ENCODE measurements around the gene LGALS3BP. TPM values are rescaled to one million over a fixed set of nuclear protein-coding genes. Genes with fewer than 3 reads are reported as not detected.

The LGALS3BP gene
- total RNA-seq, 8 experiments from 2014 or later, result 34.8 to 346 (median 58.7) TPM

DNA sequence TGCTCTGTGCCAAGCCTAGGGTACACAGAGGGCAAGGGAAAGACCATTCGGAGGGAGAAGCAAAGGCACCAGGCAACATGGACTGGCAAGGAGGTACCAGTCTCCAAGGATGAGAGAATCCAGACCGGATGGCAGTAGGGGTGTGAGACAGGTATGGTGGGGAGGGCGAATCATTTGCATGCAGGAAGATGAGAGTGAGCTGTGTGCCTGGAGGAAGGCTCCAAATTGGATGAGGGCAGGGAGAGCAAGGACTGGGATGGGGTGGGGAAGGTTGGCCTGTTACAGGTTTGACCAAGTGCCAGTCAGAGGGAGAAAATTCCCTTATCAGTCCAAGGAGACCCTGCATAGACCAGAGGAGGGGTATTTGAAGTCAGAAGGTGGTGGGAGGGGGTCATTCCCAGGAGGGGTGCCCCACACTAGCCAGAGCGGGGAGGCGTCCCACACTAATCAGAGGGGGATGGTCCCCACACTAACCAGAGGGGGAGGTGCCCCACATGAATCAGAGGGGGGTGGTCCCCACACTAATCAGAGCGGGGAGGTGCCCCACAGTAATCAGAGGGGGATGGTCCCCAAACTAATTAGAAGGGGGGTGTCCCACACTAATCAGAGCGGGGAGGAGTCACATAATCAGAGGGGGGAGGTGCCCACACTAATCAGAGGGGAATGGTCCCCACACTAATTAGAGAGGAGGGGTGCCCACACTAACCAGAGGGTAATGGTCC is 29.1 kb upstream of the LGALS3BP start:
- peak in 3 of 8 experiments; percentile 1 to 8 (median 6) for ATAC-seq (replicated peaks in 6 of 8)
- in situ Hi-C loops (cut with MboI; ENCODE audit: low pct_unique_long_range_greater_than_20kb in 2 of 9, low sequenced_read_pairs in 9 of 9, unreplicated experiment in 9 of 9), result no loop called here
- Histone ChIP-seq H3K27ac (no peak overlapping the region), H3K4me3 (peak overlapping the region; percentile 78 to 99 (median 83)), H3K4me1 (replicated peaks in 1 of 2) (peaks cover 13 to 18% of the 10 kb centered on the region in 2 donors)
- 17 to 81% (median 63%) methylated on average over 1 to 3 of the region's 7 CpGs; no CpG with 5 or more reads in 4 of the 10 experiments for WGBS, 10 experiments

DNA sequence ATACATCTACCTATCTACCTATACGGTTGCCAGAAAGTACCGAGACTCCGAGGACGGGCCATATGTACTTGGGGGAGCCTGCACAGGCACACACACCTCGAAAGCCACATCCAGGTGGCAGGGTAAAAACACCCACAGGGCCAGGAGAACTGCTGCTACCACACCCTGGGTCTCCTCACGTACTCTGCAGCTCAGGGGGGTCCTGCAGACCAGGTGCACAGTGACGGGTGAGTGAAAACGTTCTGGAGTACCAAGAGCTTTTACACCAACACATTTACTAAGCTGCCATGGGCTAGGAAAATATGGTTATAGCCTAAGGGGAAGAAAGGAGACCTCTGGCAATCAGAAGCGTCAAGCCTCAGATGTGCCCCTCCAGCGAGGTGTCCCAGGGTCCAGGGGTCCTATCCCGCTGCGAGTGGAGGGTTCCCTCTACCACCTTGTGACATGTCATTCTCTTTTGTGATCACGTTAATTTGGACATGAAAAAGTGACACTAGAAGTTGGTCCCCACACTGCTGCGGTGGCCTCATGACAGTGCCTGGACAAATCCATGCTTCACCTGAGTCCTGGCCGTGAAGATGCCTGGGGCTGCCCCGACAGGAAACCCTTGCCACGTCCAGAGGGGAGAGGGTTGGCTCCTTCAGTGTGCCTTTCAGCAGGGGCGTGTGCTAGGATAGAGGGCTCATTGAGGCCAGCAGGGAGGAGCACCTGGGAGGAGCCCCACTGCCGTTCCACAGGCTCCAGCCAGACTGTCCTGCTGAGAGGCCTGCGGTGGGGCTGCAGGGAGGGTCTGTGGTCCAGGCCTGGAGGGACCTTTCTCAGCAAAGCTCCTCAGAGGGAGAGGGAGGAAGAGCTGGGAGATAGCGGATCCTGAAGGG is 28.0 kb upstream of the LGALS3BP start:
- WGBS, 10 experiments, result 67 to 100% (median 83%) methylated on average over 1 to 10 of the region's 21 CpGs; no CpG with 5 or more reads in 2 of the 10 experiments
- ATAC-seq (replicated peaks in 6 of 8), result peak in 3 of 8 experiments; percentile 2 to 26 (median 21)
- Histone ChIP-seq H3K4me3 (no peak overlapping the region), H3K4me1 (replicated peaks in 1 of 2) (peaks cover 13 to 18% of the 10 kb centered on the region in 2 donors), H3K27ac (no peak overlapping the region)
- in situ Hi-C loops (cut with MboI; ENCODE audit: low pct_unique_long_range_greater_than_20kb in 2 of 9, low sequenced_read_pairs in 9 of 9, unreplicated experiment in 9 of 9), result no loop called here

DNA sequence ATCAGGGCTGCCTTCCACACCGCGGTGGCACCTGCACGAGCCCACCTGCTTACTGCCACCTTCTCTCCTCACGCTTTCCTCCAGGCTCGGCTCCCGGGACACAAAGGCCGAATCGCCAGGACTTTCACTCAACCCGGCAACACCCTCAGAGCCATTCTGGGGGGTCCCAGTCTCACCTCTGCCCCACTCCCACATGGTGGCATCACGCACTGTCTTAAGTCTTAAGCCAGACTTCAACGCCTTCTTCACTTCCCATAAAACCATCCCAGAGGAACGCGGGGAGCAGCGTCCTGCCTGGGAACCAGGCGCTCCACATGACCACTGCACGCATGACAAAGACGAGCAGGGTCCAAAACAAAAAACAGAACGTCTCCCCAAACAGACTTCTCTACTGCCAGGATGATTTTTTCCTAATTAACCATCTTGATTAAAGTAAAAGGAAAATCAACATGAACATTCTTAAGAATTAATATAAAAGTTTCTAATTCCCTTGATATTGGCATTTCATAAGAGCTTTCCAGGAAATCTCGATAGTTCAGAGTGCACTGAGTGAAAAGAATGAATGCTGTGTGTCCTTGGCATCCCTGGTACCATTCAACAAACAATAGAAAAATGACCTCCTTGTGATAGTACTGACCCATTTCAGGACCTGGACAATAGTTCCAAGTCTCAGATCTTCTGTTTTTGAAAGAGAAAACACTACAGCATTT is 27.2 kb upstream of the LGALS3BP start:
- H3K27ac ChIP-seq, result no peak overlapping the region
- no peak overlapping the region for H3K4me3 ChIP-seq
- in situ Hi-C loops (cut with MboI; ENCODE audit: low pct_unique_long_range_greater_than_20kb in 2 of 9, low sequenced_read_pairs in 9 of 9, unreplicated experiment in 9 of 9), result no loop called here
- peaks cover 13 to 18% of the 10 kb centered on the region in 2 donors for H3K4me1 ChIP-seq (replicated peaks in 1 of 2)
- ATAC-seq (replicated peaks in 6 of 8), result no peak
- WGBS, 10 experiments, result 17 to 100% (median 69%) methylated on average over 1 to 14 of the region's 19 CpGs; no CpG with 5 or more reads in 3 of the 10 experiments

DNA sequence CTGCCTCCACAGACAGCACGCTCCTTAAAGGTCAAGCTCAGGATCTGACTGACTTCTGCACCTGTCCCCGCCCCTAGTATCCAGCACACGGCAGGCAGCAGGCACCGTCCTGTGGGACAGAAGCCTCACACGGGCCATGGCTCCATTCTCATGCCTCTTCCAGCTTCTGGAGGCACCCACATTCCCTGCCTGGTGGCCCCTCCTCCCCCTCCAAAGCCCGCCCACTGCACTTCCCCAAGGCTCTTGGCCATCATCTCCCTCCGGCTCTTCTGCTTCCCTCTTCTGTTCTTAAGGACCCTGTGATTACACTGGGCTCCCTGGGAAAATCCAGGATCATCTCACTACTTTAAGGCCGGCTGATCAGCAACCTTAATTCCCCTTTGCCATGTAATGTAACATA is 26.3 kb upstream of the LGALS3BP start:
- ATAC-seq (replicated peaks in 6 of 8), result no peak
- H3K27ac ChIP-seq, result no peak overlapping the region
- in situ Hi-C loops (cut with MboI; ENCODE audit: low pct_unique_long_range_greater_than_20kb in 2 of 9, low sequenced_read_pairs in 9 of 9, unreplicated experiment in 9 of 9), result no loop called here
- H3K4me1 ChIP-seq (replicated peaks in 1 of 2), result peaks cover 13 to 18% of the 10 kb centered on the region in 2 donors
- no peak overlapping the region for H3K4me3 ChIP-seq
- WGBS, 10 experiments, result 93 to 100% methylated on average over 2 to 3 of the region's 8 CpGs; no CpG with 5 or more reads in 8 of the 10 experiments

DNA sequence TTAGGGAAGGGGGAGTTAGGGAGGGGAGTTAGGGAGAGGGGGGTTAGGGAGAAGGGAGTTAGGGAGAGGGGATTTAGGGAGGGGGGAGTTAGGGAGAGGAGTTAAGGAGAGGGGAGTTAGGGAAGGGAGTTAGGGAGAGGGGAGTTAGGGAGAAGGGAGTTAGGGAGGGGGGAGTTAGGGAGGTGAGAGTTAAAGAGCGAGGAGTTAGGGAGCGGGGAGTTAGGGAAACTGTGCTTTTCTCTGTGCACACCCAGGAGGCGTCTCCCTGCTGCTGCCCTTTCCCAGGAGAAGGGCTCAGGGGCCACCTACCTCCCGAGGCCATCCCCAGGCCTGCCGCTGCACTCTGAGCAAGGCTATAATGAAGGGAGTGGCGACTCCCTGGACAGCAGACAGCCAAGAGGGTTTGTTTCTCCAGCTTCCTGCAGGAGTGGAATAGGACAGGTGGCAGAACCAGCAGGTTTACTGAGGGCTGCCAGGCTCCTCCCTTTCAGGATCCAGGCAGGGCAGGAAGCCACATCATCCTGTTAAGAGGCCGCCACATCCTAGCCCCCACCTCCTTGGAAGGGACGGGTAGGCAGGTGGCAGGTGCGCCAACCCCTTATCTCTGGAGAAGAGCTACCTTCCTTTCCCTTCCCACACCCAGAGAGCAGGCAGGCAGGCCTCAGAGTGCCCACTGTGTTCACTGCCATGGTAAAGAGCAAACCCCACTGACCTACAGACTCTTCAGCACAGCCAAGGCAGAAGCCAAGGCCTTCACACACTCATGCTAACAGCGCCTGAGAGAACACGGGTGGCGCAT is 25.5 kb upstream of the LGALS3BP start:
- Histone ChIP-seq H3K27ac (no peak overlapping the region), H3K4me3 (no peak overlapping the region), H3K4me1 (replicated peaks in 1 of 2) (peaks cover 12 to 18% of the 10 kb centered on the region in 2 donors)
- ATAC-seq (replicated peaks in 6 of 8), result peak in 3 of 8 experiments; percentile 12 to 39 (median 23)
- WGBS, 10 experiments, result 39 to 96% (median 76%) methylated on average over 1 to 7 of the region's 12 CpGs; no CpG with 5 or more reads in 5 of the 10 experiments
- in situ Hi-C loops (cut with MboI; ENCODE audit: low pct_unique_long_range_greater_than_20kb in 2 of 9, low sequenced_read_pairs in 9 of 9, unreplicated experiment in 9 of 9), result no loop called here

DNA sequence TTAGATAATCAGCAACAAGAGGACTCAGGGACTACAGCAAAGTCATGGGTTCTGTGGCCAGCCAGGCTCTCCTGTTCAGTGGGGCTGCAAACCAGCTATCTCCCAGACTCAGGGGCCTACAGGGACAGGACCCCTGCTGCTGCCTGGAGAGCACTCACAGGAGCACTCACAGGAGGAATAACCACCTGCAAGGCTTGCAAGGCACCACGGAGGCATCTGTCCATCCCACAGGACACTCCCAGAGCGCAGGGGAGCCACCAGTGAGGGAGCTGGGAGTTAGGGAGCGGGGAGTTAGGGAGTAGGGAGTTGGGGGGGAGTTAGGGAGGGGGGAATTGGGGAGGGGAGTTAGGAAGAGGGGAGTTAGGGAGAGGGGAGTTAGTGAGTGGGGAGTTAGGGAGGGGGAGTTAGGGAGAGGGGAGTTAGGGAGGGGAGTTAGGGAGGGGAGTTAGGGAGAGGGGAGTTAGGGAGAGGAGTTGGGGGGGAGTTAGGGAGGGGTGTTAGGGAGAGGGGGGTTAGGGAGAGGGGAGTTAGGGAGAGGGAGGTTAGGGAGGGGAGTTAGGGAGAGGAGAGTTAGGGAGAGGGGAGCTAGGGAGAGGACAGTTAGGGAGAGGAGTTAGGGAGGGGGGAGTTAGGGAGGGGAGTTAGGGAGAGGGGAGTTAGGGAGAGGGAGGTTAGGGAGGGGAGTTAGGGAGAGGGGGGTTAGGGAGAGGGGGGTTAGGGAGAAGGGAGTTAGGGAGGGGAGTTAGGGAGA is 24.1 kb upstream of the LGALS3BP start:
- 43% methylated on average over 1 of the region's 3 CpGs; no CpG with 5 or more reads in 9 of the 10 experiments for WGBS, 10 experiments
- Histone ChIP-seq H3K27ac (no peak overlapping the region), H3K4me3 (no peak overlapping the region), H3K4me1 (replicated peaks in 1 of 2) (peaks cover 7 to 12% of the 10 kb centered on the region in 2 donors)
- in situ Hi-C loops (cut with MboI; ENCODE audit: low pct_unique_long_range_greater_than_20kb in 2 of 9, low sequenced_read_pairs in 9 of 9, unreplicated experiment in 9 of 9), result no loop called here
- ATAC-seq (replicated peaks in 6 of 8), result peak in 3 of 8 experiments; percentile 12 to 28 (median 25)

DNA sequence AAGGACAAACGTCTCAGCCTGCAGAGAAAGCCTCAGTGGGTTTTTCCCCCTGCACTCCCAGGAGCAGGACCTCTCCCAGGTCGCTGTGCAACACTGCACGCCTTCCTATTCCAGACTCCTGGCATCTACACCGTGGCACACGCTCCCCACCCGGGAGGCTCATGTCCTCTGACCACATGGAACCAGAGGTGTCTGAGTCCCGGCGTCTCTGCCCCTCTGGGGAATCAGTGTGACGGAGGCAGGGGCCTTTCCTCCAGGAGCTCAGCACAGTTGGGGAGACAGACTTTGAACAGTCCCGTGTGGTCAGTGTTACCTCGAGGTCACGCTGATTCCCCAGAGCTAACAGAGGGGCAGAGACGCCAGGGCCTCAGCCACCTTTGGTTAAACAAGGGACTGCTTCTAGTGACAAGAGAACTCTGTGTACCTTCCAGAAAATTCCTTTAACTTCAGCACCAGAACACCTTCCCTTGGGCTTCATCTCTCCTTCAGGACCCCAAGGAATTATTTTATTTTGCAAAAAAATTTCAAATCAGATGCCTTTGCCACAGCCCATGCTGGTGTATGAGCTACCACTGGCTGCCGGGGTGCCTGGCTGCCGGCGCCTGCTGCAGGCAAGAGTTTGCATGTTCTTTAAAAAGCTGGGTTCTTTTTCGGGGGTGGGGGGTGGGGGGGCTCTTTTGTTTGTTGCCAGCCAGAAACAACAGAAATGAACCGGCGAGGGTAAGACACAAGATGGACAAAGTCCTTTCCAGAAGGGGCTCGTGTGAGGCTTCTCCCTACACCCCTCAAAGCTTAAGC is 23.3 kb upstream of the LGALS3BP start:
- in situ Hi-C loops (cut with MboI; ENCODE audit: low pct_unique_long_range_greater_than_20kb in 2 of 9, low sequenced_read_pairs in 9 of 9, unreplicated experiment in 9 of 9), result no loop called here
- no peak overlapping the region for H3K27ac ChIP-seq
- H3K4me1 ChIP-seq (replicated peaks in 1 of 2), result peaks cover 0 to 5% of the 10 kb centered on the region in 2 donors
- no peak for ATAC-seq (replicated peaks in 6 of 8)
- 55 to 80% (median 68%) methylated on average over 1 to 8 of the region's 20 CpGs; no CpG with 5 or more reads in 4 of the 10 experiments for WGBS, 10 experiments
- H3K4me3 ChIP-seq, result no peak overlapping the region

DNA sequence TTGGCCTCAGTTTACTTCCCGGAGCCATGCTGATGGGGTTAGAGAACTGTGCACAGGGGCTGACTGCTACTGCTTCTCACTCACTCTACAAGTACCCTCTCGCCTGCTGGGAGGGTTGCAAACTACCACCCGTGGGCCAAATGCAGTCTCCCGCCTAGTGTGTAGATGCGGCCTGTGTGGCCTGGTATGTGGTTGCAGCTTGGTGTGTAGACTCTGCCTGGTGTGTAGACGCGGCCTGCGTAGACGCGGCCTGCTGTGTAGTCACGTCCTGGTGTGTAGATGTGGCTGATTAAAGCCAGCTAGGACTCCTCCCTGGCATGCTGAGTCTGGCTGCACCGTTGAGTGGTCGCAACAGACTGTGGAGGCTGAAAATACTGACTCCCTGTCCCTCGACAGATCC is 22.6 kb upstream of the LGALS3BP start:
- WGBS, 10 experiments, result 80 to 100% (median 100%) methylated on average over 1 to 9 of the region's 14 CpGs; no CpG with 5 or more reads in 3 of the 10 experiments
- ATAC-seq (replicated peaks in 6 of 8), result no peak
- peaks cover 0 to 5% of the 10 kb centered on the region in 2 donors for H3K4me1 ChIP-seq (replicated peaks in 1 of 2)
- no peak overlapping the region for H3K27ac ChIP-seq
- H3K4me3 ChIP-seq, result no peak overlapping the region
- in situ Hi-C loops (cut with MboI; ENCODE audit: low pct_unique_long_range_greater_than_20kb in 2 of 9, low sequenced_read_pairs in 9 of 9, unreplicated experiment in 9 of 9), result no loop called here

DNA sequence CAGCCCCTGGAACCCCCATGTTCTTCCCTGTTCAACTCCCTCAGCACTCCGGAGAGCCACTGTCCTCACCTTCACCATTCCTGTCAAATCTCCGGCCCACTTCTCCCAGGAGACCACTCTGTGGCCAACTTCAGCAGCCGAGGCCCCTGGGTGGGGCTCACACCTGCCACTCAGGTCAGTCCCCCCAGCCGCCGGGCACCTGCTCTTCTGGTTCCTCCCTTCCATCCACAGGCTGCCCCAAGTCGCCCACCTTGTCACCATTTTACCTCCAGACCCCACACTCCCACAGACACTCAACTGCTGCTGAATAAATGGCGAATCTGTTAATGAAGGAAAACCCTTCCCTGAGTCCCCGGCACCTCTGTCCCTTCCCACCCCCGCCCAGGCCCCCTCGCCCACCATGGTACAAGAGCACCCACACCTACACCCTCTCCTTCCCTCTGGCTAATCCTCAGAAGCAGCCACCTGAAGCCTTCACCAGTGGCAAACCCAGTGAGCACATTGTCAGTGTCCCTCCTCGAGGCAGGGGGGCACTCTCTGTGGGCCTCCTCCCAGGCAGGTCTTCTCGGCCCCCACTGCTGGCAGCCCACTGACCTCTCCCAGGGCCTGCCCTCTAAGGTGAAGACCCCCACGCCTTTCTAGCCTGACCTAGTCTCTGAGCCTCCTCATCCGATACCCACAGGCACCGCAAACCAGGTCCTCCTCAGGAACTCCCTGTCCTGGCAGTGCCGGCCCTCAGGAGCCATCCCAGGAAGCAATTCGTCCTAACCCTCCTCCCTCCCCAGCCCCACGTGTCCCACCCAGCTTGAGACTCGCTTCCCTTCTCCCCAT is 21.7 kb upstream of the LGALS3BP start:
- Histone ChIP-seq H3K27ac (no peak overlapping the region), H3K4me3 (no peak overlapping the region), H3K4me1 (replicated peaks in 1 of 2) (peaks cover 0 to 5% of the 10 kb centered on the region in 2 donors)
- no peak for ATAC-seq (replicated peaks in 6 of 8)
- in situ Hi-C loops (cut with MboI; ENCODE audit: low pct_unique_long_range_greater_than_20kb in 2 of 9, low sequenced_read_pairs in 9 of 9, unreplicated experiment in 9 of 9), result no loop called here
- WGBS, 10 experiments, result 80 to 85% methylated on average over 1 to 6 of the region's 19 CpGs; no CpG with 5 or more reads in 8 of the 10 experiments

DNA sequence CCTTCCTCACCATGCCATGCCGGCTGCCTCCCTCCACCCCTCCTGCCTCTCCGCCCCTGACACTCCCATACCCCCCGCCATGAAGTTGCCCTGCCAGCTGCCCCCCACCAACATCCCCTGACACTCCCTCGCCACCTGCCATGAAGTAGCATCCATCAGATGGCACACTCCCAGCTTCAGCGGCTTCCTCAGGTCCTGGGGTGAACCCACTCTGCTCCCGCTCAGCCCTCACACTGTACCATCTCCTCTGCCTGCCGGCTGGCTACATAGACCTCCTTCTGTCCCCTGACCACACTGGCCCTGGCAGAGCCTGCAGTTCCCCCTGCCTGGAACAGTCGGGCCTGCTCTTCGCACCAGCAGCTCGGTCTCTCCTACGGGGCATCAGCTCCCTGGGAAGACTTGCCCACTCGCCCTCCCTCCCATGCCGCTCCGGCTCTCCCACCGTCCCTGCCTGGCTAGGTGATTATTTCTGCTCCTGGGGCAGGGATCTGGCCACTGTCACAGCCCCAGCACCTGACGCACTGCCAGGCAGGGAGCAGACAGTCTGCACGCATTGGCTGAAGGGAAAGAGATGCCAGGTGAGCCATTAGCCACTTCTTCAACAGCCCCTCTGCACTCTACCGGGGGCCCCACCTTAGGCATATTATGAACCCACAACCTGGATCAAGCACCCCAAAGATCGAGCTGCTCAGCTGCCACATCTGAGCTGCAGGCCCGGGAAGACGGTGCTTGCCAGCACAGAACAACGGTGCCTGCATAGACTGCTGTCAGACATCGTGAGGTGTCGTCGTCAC is 20.9 kb upstream of the LGALS3BP start:
- peak in 1 of 8 experiments; percentile 19 for ATAC-seq (replicated peaks in 6 of 8)
- H3K4me3 ChIP-seq, result no peak overlapping the region
- H3K4me1 ChIP-seq (replicated peaks in 1 of 2), result peaks cover 0 to 5% of the 10 kb centered on the region in 2 donors
- in situ Hi-C loops (cut with MboI; ENCODE audit: low pct_unique_long_range_greater_than_20kb in 2 of 9, low sequenced_read_pairs in 9 of 9, unreplicated experiment in 9 of 9), result no loop called here
- 86 to 100% (median 98%) methylated on average over 3 to 9 of the region's 25 CpGs; no CpG with 5 or more reads in 6 of the 10 experiments for WGBS, 10 experiments
- H3K27ac ChIP-seq, result no peak overlapping the region

All from motor neuron (in vitro differentiated cells).